NCI-H345 treated with DMSO at 0.1 percent for 48 hours (cell line): ENCODE measurements around the gene SMIM7.
"Not testable (repeated sequence)": the region's sequence is repeated elsewhere in the genome, so short reads cannot be mapped to it uniquely, and the experiment has no call there.

ENCODE experiments used
- DNase-seq: peaks from one replicate; lab custom pipeline; 2025; ENCODE audit not compliant: unreplicated experiment; lab: John Stamatoyannopoulos, UW

SMIM7 gene

GRCh38 chr19:16659832-16660708 is at the start of gene SMIM7:
Gene SMIM7 (minus strand): TSS chr19:16660144. CDS start chr19:16660110, 34 bp downstream.
- peak; percentile 88 for DNase-seq

- no peak for DNase-seq
These were observed 43.7 kb upstream of the SMIM7 start for GRCh38 chr19:16703677-16704076.

- DNase-seq = no peak
These were observed 42.2 kb upstream of the SMIM7 start for GRCh38 chr19:16702123-16702522.

- no peak for DNase-seq
These were observed 39.0 kb upstream of the SMIM7 start for GRCh38 chr19:16698914-16699313.

- DNase-seq = no peak
These were observed 28.1 kb upstream of the SMIM7 start for GRCh38 chr19:16688084-16688483.

GRCh38 chr19:16684216-16684615 is 24.3 kb upstream of the SMIM7 start:
- no peak for DNase-seq

GRCh38 chr19:16682539-16682938 is 22.6 kb upstream of the SMIM7 start:
- DNase-seq = no peak

GRCh38 chr19:16679811-16680210 is 19.9 kb upstream of the SMIM7 start:
- DNase-seq = no peak

- DNase-seq = no peak
These were observed 18.6 kb upstream of the SMIM7 start for GRCh38 chr19:16678498-16678897.

GRCh38 chr19:16677055-16677454 is 17.1 kb upstream of the SMIM7 start:
- no peak for DNase-seq

- DNase-seq = no peak
These were observed 16.3 kb upstream of the SMIM7 start for GRCh38 chr19:16676101-16676798.

GRCh38 chr19:16673839-16674238 is 13.9 kb upstream of the SMIM7 start:
- not testable (repeated sequence) for DNase-seq

- DNase-seq = no peak
These were observed 13.3 kb upstream of the SMIM7 start for GRCh38 chr19:16673231-16673630.

GRCh38 chr19:16671652-16672274 is 11.8 kb upstream of the SMIM7 start:
- no peak for DNase-seq

GRCh38 chr19:16670291-16670690 is 10.3 kb upstream of the SMIM7 start:
- DNase-seq = no peak

GRCh38 chr19:16668702-16669101 is 8.8 kb upstream of the SMIM7 start:
- not testable (repeated sequence) for DNase-seq

GRCh38 chr19:16668176-16668575 is 8.2 kb upstream of the SMIM7 start:
- no peak for DNase-seq

GRCh38 chr19:16661480-16662034 is 1.6 kb upstream of the SMIM7 start:
- no peak for DNase-seq

- no peak for DNase-seq
These were observed 977 bp upstream of the SMIM7 start, which contains the start of gene TMEM38A for GRCh38 chr19:16660763-16661479. Gene TMEM38A (plus strand): TSS chr19:16661139. CDS start chr19:16661218, 79 bp downstream.

GRCh38 chr19:16659464-16659831 is 496 bp downstream of the SMIM7 start:
- no peak for DNase-seq

GRCh38 chr19:16657384-16657783 is 2.6 kb downstream of the SMIM7 start:
- DNase-seq = no peak
